HPDE6-E6E7 (cell line): Measurements from ENCODE around the gene ENG.
"Not testable (repeated sequence)": the region's sequence is repeated elsewhere in the genome, so short reads cannot be mapped to it uniquely, and the experiment has no call there.

Experiments
- DNase-seq: peaks from one replicate; pipeline ENCODE4 v3.0.0; 2011; ENCODE audit warnings: missing footprints; ENCODE audit errors: extremely low spot score

The ENG gene

DNA sequence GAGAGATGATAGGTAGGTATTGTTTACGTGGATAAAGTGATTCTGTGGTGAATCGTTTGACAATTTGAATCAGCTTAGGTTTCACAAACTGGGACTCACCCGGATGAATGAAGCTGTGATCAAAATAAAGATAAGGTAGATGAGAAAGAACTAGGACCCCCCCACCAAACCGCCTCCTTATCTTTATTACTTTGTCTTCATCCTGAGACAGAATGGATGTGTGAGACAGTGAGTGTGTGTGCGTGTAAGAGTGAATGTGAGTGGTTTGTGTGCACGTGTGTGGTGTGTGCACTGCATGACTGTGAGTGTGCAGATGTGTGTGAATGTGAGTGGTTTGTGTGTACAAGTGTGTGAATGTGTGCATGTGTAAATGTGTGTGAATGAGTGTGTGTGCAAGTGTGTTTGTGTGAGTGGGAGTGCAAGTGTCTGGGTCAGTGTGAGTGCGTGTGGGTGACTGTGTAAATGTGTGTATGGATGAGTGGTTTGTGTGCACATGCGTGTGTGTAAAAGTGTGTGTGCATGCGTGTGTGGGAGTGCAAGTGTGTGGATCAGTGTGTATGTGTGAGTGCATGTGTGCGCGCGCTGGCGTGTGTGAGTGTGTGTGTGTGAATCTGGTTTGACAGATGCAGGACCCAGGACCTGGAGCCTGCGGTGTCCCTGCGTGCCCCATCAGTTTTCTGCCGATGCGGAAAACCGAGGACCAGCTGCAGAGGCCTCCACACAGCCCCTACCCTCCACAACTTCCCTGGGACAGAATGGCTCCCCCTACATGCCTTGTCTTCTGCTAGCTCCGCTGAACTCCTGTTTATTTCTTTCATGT is 11.4 kb upstream of the ENG start:
- DNase-seq, result no peak

DNA sequence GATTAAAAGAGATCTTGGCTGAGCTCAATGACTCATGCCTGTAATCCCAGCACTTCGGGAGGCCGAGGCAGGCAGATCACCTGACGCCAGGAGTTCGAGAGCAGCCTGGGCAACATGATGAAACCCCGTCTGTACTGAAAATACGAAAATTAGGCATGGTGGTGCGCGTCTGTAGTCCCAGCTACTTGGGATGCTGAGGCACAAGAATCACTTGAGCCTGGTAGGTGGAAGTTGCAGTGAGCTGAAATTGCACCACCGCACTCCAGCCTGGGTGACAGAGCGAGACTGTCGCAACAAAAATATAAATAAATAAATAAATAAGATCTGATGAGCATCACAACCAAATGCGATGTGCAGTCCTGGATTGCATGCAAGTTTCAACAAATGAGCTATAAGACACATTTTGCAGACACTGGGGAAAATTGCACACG is 8.7 kb upstream of the ENG start:
- no peak for DNase-seq

DNA sequence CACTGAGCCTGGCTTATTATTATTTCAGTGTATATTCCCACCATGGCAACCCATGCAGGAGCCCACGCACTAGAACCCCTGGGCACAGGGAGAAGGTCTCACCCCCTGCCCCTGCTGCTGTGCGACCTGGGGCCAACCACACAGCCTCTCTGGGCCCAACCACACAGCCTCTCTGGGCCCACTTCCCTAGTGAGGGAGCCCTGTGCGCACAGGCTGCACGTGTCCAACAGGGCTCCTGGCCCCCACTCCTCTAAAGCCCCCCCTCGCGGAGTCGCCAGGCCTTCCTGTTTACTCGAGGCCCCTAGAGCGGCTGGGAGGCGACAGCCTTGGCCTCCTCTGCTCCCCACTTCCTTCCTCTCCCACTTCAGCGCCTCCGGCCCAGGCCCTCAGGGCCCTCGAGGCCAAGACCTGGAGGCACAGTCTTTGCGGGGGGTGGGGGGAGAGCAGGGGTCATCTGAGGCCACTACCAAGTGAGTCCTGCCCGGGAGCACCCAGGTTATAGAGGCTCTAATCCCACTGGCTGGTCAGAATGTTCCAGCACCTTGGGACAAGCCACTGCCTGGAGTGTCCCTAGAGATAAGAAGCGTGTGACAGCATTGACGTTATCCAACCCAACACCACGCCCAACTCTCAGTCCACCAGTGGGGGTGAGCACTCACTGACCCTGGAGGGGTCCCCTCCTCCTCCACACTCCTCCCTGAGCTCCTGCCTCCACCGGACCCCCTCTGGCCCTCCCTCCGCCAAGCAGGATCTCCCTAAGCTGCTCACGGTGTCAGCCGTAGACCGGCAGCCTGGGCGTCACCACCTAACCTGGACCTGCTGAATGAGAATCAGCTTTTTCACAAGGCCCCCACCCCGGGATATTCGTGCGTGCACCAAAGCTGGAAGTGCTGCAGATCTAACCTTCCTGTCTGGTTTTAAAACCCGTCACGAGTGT is 7.9 kb upstream of the ENG start:
- no peak for DNase-seq

DNA sequence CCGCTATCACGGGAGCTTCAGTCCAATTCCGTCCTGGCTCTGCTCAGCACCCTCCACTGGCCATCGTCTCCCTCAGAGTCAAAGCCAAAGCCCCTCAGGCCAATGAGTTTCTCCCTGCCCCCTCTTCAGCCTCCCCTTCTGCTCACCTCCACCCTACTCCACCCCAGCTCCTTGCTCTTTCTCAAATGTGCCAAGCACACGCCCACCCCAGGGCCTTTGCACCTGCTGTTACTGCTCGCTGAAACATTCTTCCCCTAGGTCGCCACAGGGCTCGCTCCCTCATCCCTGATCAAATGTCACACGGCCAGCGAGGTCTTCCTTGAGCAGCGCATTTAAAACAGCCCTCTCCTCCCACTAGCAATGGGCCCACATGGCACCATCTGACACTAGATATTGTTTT is 6.3 kb upstream of the ENG start:
- no peak for DNase-seq

DNA sequence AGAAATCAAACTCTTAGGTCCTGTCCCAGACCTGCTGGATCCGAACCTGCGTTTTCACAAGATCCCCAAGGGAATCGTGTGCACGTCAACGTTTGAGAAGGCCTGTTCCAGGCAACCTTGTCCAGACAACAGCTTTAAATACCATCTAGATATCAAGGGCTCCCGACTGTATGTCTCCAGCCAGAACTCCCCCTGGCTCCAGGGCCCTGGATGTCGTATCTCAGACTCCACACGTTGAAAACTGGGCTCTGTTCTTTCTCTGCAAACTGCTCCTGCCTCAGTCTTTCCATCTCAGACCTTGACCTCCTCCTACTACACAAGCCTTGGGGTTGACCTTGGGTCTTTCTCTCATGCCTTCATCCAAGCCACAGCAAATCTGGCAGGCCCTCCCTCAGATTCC is 5.8 kb upstream of the ENG start:
- no peak for DNase-seq

DNA sequence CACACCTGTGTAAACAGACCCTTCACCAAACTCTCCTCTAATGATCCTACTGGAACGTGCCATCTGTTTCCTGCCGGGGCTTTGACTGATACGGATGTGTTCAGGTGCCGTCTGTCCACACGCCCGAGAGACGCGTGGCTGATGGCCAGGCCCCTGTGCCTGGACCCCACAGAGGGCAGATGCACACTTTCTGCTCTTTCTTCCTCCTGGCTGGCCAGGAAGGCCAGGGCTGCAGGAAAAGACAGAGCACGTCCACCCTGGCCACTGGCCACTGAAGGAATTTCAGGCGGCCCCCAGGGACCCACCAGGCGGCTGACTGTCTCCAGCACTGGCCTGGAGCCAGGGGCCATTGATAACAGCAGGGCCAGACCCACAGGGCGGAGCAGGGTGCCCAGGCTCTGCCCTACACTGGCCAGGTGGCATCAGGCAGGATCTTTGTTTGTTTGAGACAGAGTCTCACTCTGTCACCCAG is 3.6 kb upstream of the ENG start:
- no peak for DNase-seq

DNA sequence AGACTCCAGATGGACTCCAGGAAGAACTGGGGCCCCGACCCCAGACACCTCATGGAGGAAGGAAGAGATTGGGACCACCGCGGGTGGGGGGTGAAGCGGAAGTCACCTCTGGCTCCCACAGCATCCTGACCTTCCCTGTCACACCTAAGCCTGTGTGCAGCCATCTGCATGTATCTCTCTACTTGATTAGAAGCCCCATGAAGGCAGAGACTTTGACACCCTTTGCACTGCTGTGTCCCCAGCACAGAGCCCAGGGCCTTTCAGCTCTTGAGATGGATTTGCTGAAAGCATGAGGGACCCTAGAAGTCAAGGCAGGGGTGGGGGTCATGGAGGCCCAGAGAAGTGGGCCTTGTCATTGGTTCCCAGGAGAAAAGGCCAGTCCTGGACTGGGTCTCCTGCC is 2.8 kb upstream of the ENG start:
- DNase-seq, result no peak

DNA sequence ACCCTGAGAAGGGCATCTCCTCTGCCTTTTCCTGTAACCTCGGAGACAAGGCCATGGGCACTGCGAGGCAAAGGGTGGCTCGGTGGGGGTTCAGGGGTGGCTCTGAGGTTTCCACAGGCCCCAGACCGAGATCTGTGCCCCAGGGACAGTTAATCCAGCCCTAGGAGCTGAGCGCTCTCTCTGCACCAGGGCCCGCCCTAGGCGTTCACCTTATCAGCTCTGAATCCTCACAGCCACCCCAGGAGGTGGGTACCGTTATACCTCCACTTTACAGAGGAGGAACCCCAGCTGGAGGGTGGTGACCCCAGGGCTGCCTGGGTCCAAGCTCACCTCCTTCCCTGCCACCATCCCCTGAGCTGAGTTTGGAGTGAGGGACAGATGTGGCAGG is 2.3 kb upstream of the ENG start:
- no peak for DNase-seq

DNA sequence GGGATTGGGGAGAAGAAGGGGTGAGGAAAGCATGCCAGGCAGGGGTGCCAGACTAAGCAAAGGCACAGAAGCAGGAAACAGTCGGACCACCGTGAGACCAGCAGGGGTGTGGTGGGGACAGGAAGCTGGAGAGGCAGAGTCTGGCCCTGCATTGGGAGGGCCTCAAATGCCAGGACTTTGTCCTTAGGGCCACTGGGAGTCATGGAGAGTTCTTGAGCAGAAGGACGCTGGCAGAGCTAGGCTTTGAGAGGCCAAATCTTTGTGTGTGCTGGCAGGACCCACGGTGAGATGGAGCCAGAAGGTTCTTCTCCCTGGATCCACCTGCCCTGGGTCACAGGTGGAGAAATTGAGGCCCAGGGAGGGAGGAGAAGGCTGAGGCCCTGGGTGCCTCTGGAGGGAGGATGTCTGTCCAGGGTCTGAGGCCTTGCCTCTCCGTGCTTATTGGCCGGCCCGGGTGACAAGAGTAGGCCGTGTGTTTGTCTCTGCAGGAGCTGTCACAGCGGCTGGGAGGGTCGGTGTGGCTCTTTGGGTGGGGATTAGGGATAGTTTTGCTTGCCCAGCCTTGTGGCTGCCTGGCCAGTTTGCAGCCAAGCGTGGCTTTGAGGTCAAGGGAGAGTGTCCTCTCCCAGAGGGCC is 1.8 kb upstream of the ENG start:
- DNase-seq, result no peak

DNA sequence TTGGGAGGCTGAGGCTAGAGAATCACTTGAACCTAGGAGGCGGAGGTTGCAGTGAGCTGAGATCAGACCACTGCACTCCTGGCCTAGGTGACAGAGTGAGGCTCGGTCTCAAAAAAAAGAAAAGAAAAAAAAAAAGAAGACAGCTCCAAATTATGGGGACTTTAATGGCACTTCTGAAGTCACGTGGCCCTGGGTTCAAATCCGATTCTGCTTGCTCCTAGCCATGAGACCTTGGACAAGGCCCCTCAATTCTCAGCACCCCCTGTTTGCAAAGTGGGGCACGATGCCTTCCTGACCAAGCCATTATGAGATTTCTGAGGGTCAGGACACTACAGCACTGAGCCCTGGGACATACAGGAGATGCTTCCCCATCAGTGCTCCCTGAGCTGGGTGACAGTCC is 1.1 kb upstream of the ENG start:
- no peak for DNase-seq

DNA sequence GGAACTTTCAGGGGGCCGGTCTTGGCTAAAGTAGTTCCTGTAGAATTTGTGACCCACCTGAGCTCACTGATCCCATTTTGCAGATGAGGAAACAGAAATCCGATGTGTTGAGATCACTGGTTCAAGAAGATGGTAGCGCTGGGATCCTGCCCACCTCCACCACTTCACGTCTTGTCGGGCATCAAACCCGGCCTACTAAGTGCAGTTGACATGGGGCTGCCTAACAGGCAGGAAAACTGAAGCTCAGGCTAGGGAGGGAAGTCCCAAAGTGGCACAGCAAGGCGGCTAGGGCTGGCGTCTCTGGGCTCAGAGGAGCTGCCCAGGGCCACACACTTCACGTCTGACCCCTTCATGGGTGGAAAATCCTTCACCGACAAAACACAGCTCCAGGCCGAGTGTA is 502 bp upstream of the ENG start:
- no peak for DNase-seq

DNA sequence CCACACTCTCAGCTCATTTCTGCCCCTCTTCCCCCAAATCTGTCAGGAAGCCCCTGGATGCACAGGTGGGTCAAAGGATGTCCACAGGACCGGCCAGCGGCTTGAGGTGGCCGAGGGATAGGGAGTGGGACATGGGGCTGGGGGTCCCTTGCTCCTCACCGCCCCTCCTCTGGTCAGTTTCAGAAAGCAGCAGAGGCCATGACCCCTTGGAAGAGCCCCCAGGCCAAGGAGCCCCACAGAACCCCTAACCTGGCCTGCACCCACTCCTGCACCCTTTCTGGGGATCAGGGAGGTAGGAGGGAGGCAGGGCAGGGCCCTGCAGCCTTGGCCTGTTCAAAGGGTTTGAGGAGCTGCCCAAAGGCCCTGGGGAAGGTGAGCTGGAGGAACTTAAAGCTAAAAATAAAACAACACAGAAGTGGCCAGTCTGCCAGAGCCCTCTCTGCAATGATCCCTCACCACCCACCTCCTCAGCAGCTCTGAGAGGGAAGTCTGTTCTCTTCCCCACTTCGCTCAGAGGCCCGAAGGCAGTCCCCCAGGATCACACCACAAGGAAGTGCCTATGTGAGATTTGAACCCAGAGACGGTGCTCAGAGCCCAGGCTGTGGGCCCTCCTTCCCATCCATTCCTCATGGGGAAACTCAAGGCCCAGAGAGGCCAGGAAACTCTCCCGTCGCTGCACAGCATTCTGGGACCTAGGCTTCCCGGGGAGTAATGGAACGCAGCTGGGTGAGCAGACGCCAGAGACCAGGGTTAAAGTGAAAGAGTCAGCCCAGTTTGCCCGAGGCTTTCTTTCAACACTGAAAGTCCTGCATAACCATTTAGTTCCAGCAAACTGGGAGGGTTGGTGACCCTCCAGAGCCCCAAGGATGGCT is 910 bp downstream of the ENG start:
- DNase-seq, result no peak

DNA sequence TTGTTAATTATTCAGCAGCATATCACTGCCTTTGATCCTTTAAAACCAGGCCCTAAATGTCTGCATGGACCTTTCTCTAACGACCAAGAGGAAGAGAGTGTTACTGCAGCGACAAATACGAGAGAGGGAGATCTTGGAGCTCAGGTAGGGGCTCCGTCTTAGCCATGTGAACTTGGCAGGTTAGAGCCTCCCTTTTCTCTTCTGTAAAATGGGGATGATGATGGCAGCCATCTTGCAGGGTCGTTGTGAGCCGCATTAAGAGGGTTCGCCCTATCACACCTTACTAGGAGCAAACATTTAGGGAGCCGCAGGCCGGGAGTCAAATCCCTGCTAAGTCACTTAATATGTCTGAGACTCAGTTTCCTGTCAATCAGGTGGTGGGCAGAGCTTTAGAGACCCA is 1.6 kb downstream of the ENG start:
- DNase-seq, result no peak

DNA sequence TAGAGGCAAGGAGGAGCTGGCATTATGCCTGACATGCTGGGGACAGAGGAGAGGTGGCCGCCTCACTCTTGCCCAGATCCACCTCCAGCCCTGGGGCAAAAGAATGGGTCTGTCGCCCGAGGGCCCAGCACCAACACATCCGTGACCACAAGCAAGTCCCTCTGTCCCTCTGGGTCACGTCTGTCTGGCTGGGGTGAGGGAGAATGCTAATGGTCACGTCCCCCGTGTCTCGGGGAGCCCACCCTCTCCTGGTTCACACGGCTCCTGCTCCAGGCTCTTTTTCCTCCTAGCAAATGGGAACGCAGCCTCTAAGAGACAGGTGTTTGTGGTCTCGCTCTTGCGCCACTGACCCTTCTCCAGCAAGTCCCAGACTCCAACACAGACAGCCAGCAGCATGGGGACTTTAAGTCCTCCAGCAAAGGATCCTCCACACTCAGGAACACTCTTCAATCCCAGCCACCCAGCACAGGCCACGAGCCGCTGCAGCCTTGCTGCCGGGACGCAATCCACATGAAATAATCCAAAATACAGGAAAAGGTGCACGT is 4.1 kb downstream of the ENG start:
- no peak for DNase-seq

DNA sequence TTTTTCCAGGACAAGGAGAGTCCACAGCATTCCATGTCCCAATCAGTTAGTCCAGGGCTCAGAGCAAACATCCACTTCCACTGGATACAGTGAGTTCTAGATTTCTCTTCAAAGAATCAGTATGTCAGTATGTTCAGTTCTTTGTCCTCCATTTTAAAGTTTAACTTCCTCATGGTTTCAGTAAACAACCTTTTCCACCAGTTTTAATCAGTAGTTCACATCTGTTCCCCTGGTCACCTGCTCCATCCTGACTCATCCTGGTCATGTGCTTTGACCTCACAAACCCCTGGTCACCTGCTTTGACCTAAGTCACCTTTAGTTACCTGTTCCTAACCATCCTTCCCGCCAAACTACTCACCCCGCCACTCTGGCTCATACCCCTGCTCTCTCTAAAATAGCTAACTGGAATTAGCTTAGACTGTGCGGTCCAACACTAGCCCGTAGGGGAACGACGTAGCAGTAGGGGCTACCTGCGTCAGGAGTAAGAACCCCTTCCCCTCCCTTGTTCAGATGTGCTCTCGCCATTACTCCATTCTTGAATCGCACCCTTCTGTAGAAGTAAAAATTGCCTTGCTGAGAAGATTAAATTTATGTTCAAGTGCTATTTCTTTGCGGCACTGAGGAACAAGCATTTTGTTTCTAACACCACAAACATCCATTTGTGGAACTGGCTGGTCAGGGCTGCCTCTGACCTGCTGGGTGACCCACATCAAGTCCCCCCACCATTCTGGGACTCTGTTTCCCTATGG is 5.5 kb downstream of the ENG start:
- no peak for DNase-seq

DNA sequence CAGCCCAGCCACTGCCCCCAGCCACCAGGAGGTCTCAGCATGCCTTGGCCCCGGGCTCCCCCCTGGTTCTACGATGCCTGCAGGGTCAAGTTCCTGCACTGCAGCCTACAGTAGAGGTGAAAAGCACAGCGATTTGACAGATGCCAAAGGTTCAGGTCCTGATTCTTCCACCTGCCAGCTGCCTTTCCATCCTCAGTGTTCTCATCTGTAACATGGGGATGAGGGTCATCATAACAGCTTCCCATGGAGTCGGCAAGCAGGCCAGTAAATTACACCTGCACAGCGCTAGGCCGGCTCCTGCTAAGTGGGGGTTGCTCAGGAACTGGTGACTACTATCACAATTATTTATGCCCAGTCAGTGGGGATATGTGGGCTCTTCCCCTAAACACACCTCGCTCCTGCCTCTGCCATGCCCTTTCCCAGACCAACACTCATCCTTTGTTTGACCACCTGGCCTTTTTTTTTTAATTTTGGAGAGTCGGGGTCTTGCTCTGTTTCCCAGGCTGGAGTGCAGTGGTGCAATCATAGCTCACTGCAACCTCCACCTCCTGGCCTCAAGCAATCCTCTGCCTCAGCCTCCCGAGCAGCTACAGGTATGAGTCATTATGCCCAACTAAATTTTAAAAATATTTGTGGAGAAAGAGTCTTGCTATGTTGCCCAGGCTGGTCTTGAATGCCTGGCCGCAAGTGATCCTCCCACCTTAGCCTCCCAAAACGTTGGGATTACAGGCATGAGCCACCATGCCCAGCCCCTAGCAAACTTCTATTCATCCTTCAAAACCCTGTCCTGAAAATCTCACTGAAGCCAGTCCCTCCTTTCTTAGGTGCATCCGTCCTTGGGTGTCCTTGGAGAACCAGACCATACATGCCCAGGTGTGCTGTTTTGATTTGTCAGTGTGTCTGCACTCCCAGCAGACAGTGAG is 6.4 kb downstream of the ENG start:
- DNase-seq, result no peak

DNA sequence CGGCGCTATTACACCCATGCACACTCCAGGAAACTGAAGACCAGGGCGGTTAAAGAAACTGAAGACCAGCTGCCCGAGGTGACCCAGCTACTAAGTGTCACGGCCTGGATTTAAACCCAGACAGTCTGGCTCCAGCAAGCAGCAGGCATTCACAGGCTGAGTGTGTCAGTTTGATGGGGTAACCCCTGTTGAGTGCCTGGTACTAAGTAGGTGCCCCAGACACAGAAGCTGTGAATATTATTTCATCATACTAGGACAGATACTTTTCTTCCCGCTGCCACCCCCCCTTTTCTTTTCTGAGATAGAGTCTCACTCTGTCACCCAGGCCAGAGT is 7.3 kb downstream of the ENG start:
- no peak for DNase-seq

DNA sequence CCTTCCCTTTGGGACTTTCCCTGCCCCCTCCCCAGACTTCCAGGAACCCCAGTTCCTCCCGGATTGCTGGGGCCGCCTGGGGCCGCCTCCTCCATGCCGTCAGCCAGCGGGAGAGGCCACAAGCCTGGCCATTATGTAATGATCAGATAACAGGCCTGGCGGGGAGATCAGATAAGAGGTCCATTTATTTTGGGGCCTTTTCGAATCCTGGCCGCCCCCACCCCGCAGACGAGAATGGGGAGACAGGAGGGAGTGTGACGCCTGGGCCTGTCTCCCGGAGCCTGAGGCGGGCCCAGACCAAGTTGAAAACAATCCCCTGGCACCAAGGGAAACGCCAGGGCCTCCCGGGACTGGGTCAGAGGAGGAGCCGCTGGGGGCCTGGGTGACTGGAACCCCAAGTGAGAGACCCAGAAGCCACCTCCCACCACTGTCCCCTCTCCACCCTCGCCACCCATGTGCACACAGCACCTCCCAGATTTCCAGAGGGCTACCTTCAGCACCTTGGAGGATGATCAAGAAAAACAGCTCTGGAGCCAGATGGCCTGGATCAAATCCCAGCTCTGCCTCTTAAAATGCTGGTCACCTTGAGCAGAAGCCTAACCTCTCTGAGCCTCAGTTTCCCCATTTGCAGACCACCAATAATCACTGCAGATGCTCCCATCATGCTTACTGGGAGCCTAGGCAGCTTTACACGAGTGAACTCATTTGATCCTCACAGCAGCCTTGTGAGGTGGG is 7.8 kb downstream of the ENG start:
- DNase-seq, result no peak

DNA sequence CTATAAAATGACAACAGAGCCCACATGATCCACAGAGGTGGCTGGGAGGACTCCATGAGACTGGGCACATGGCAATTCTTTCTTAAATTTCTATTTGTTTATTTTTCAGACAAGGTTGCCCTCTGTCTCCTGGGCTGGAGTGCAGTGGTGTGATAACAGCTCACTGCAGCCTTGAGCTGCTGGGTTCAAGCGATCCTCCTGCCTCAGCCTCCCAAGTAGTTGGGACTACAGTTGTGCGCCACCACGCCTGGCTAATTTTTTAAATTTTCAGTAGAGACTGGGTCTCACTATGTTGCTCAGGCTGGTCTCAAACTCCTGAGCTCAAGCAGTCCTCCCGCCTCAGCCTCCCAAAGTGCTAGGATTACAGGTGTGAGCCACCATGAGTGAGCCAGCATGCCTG is 8.8 kb downstream of the ENG start:
- not testable (repeated sequence) for DNase-seq
